Measurements from ENCODE around the gene RAPGEF2. TPM values are rescaled to one million over a fixed set of nuclear protein-coding genes. Genes with fewer than 3 reads are reported as not detected.
"Not testable (repeated sequence)": the region's sequence is repeated elsewhere in the genome, so short reads cannot be mapped to it uniquely, and the experiment has no call there.

The RAPGEF2 gene
- total and polyA plus RNA-seq, 4 donors, result 9.4 to 51.3 (median 31.9) TPM

- 71 to 74% methylated on average over 4 of the region's 4 CpGs for WGBS, 2 donors
- intact Hi-C loops (cut with DNase I), result no loop called here
- H3K9me3 ChIP-seq (ENCODE audit: control insufficient read depth, low read length), result no peaks in the 10 kb centered on the region
- H3K4me3 ChIP-seq (ENCODE audit: low read length in 2 of 2), result no peak overlapping the region
- H3K36me3 ChIP-seq (ENCODE audit: control insufficient read depth in 1 of 2, insufficient read depth in 2 of 2, low read length in 1 of 2), result no peaks in the 10 kb centered on the region
- DNase-seq, result no peak
- H3K4me1 ChIP-seq (ENCODE audit: control insufficient read depth in 1 of 2, insufficient read depth in 2 of 2, low read length in 2 of 2), result no peaks in the 10 kb centered on the region
- H3K27ac ChIP-seq (ENCODE audit: low read depth in 1 of 2, low read length in 2 of 2), result no peak overlapping the region
- no peaks in the 10 kb centered on the region for H3K27me3 ChIP-seq (ENCODE audit: control insufficient read depth in 1 of 2, insufficient read depth in 2 of 2, low read length in 1 of 2)
- no peak for ATAC-seq (ENCODE audit: low FRiP score)
Measured at GRCh38 chr4:159308566-159309340, 205.9 kb downstream of the RAPGEF2 start.

DNA sequence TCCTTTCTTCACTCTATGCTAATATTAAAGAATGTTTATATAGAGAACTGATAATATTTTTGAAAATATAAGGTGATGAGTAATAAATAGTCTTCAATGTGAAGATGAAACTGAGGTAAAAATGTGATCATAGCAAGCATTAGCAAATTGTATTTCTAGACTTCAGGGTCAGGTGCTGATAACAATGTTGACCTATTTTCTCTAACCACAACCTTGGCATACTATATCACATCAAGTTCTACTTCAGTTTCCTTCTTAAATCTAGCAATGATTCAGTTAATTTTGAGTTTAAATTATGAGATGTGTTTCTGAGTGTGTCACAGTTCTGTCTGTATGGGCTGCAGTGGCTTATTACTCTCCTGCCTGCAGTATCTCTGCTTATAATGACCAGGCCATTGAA is 209.4 kb downstream of the RAPGEF2 start:
- Histone ChIP-seq H3K27ac (ENCODE audit: low read depth in 1 of 2, low read length in 2 of 2) (no peak overlapping the region), H3K36me3 (ENCODE audit: control insufficient read depth in 1 of 2, insufficient read depth in 2 of 2, low read length in 1 of 2) (no peaks in the 10 kb centered on the region), H3K4me3 (ENCODE audit: low read length in 2 of 2) (no peak overlapping the region), H3K27me3 (ENCODE audit: control insufficient read depth in 1 of 2, insufficient read depth in 2 of 2, low read length in 1 of 2) (no peaks in the 10 kb centered on the region), H3K4me1 (ENCODE audit: control insufficient read depth in 1 of 2, insufficient read depth in 2 of 2, low read length in 2 of 2) (no peaks in the 10 kb centered on the region), H3K9me3 (ENCODE audit: control insufficient read depth, low read length) (no peaks in the 10 kb centered on the region)
- intact Hi-C loops (cut with DNase I), result no loop called here
- DNase-seq, result no peak
- ATAC-seq (ENCODE audit: low FRiP score), result no peak

DNA sequence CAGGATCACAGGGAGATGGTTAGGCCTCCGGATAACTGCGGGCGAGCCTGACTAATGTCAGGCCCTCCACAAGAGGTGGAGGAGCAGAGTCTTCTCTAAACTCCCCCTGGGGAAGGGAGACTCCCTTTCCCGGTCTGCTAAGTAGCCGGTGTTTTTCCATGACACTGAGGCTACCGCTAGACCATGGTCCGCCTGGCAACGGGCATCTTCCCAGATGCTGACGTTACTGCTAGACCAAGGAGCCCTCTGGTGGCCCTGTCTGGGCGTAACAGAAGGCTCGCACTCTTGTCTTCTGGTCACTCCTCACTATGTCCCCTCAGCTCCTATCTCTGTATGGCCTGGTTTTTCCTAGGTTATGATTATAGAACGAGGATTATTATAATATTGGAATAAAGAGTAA is 213.0 kb downstream of the RAPGEF2 start:
- H3K27me3 ChIP-seq (ENCODE audit: control insufficient read depth in 1 of 2, insufficient read depth in 2 of 2, low read length in 1 of 2); intact Hi-C loops (cut with DNase I); H3K4me1 ChIP-seq (ENCODE audit: control insufficient read depth in 1 of 2, insufficient read depth in 2 of 2, low read length in 2 of 2); H3K27ac ChIP-seq (ENCODE audit: low read depth in 1 of 2, low read length in 2 of 2); H3K9me3 ChIP-seq (ENCODE audit: control insufficient read depth, low read length); ATAC-seq (ENCODE audit: low FRiP score); H3K36me3 ChIP-seq (ENCODE audit: control insufficient read depth in 1 of 2, insufficient read depth in 2 of 2, low read length in 1 of 2); H3K4me3 ChIP-seq (ENCODE audit: low read length in 2 of 2): not testable (repeated sequence)
- peak in 1 of 2 donors; percentile 51 for DNase-seq
- WGBS, 2 donors, result 86 to 91% methylated on average over 12 of the region's 12 CpGs

GRCh38 chr4:159317203-159317602 is 214.3 kb downstream of the RAPGEF2 start:
- H3K4me3 ChIP-seq (ENCODE audit: low read length in 2 of 2), result no peak overlapping the region
- intact Hi-C loops (cut with DNase I), result no loop called here
- H3K4me1 ChIP-seq (ENCODE audit: control insufficient read depth in 1 of 2, insufficient read depth in 2 of 2, low read length in 2 of 2), result no peaks in the 10 kb centered on the region
- H3K27me3 ChIP-seq (ENCODE audit: control insufficient read depth in 1 of 2, insufficient read depth in 2 of 2, low read length in 1 of 2), result no peaks in the 10 kb centered on the region
- DNase-seq (no peak), ATAC-seq (ENCODE audit: low FRiP score) (no peak)
- no peak overlapping the region for H3K27ac ChIP-seq (ENCODE audit: low read depth in 1 of 2, low read length in 2 of 2)
- H3K36me3 ChIP-seq (ENCODE audit: control insufficient read depth in 1 of 2, insufficient read depth in 2 of 2, low read length in 1 of 2), result no peaks in the 10 kb centered on the region
- 90 to 92% methylated on average over 5 of the region's 5 CpGs for WGBS, 2 donors
- H3K9me3 ChIP-seq (ENCODE audit: control insufficient read depth, low read length), result no peaks in the 10 kb centered on the region

DNA sequence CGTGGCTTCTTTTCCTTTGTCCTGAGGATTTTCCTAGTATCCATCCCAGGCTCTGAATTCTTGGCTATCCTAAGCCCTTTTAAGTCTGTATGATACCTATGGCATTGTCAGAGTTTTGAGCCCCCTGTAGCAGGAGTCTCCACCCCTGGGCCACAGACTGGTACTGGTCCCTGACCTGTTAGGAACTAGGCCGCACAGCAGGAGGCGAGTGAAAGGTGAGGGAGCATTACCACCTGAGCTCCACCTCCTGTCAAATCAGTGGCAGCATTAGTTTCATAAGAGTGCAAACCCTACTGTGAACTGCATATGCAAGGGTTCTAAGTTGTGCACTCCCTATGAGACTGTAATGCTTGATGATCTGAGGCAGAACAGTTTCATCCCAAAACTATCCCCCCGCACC is 216.1 kb downstream of the RAPGEF2 start:
- Histone ChIP-seq H3K4me1 (ENCODE audit: control insufficient read depth in 1 of 2, insufficient read depth in 2 of 2, low read length in 2 of 2) (no peaks in the 10 kb centered on the region), H3K27ac (ENCODE audit: low read depth in 1 of 2, low read length in 2 of 2) (no peak overlapping the region), H3K4me3 (ENCODE audit: low read length in 2 of 2) (no peak overlapping the region), H3K9me3 (ENCODE audit: control insufficient read depth, low read length) (no peaks in the 10 kb centered on the region), H3K27me3 (ENCODE audit: control insufficient read depth in 1 of 2, insufficient read depth in 2 of 2, low read length in 1 of 2) (no peaks in the 10 kb centered on the region), H3K36me3 (ENCODE audit: control insufficient read depth in 1 of 2, insufficient read depth in 2 of 2, low read length in 1 of 2) (peaks cover 2 to 3% of the 10 kb centered on the region in 2 donors)
- intact Hi-C loops (cut with DNase I), result no loop called here
- WGBS, 2 donors, result 97 to 98% methylated on average over 4 of the region's 4 CpGs
- ATAC-seq (ENCODE audit: low FRiP score) (no peak), DNase-seq (no peak)

- Histone ChIP-seq H3K9me3 (ENCODE audit: control insufficient read depth, low read length) (no peaks in the 10 kb centered on the region), H3K4me1 (ENCODE audit: control insufficient read depth in 1 of 2, insufficient read depth in 2 of 2, low read length in 2 of 2) (no peaks in the 10 kb centered on the region), H3K27me3 (ENCODE audit: control insufficient read depth in 1 of 2, insufficient read depth in 2 of 2, low read length in 1 of 2) (no peaks in the 10 kb centered on the region), H3K4me3 (ENCODE audit: low read length in 2 of 2) (no peak overlapping the region), H3K27ac (ENCODE audit: low read depth in 1 of 2, low read length in 2 of 2) (no peak overlapping the region), H3K36me3 (ENCODE audit: control insufficient read depth in 1 of 2, insufficient read depth in 2 of 2, low read length in 1 of 2) (peaks cover 2 to 3% of the 10 kb centered on the region in 2 donors)
- ATAC-seq (ENCODE audit: low FRiP score) (no peak), DNase-seq (no peak)
- intact Hi-C loops (cut with DNase I), result no loop called here
Measured at GRCh38 chr4:159326480-159326879, 223.6 kb downstream of the RAPGEF2 start.

DNA sequence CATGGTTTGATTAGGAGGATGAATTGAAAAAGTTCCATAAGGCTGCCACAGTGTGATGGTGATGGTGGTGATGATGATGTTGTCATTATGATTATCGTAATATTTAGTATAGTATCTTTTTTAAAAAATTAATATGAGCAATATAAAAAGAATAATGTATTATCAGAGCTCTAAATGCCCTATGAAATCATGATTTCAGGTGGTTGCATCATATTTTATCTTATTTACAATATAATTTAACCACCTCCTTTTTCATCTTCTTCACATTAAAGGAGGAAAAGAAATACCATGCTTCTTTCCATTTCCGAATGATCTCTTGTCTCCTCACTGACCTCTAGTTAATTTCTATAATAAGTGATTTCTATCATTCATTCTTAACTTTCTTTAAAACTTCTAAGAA is 225.9 kb downstream of the RAPGEF2 start:
- intact Hi-C loops (cut with DNase I), result no loop called here
- ATAC-seq (ENCODE audit: low FRiP score) (no peak), DNase-seq (no peak)
- Histone ChIP-seq H3K27ac (ENCODE audit: low read depth in 1 of 2, low read length in 2 of 2) (no peak overlapping the region), H3K36me3 (ENCODE audit: control insufficient read depth in 1 of 2, insufficient read depth in 2 of 2, low read length in 1 of 2) (no peaks in the 10 kb centered on the region), H3K9me3 (ENCODE audit: control insufficient read depth, low read length) (no peaks in the 10 kb centered on the region), H3K4me1 (ENCODE audit: control insufficient read depth in 1 of 2, insufficient read depth in 2 of 2, low read length in 2 of 2) (no peaks in the 10 kb centered on the region), H3K27me3 (ENCODE audit: control insufficient read depth in 1 of 2, insufficient read depth in 2 of 2, low read length in 1 of 2) (no peaks in the 10 kb centered on the region), H3K4me3 (ENCODE audit: low read length in 2 of 2) (no peak overlapping the region)
- 95 to 97% methylated on average over 2 of the region's 2 CpGs for WGBS, 2 donors

GRCh38 chr4:159334461-159334860 is 231.6 kb downstream of the RAPGEF2 start:
- WGBS, 2 donors, result 35 to 50% methylated on average over 1 of the region's 1 CpG
- Histone ChIP-seq H3K27me3 (ENCODE audit: control insufficient read depth in 1 of 2, insufficient read depth in 2 of 2, low read length in 1 of 2) (no peaks in the 10 kb centered on the region), H3K4me3 (ENCODE audit: low read length in 2 of 2) (no peak overlapping the region), H3K36me3 (ENCODE audit: control insufficient read depth in 1 of 2, insufficient read depth in 2 of 2, low read length in 1 of 2) (peaks cover 1 to 2% of the 10 kb centered on the region in 2 donors), H3K27ac (ENCODE audit: low read depth in 1 of 2, low read length in 2 of 2) (no peak overlapping the region), H3K9me3 (ENCODE audit: control insufficient read depth, low read length) (no peaks in the 10 kb centered on the region), H3K4me1 (ENCODE audit: control insufficient read depth in 1 of 2, insufficient read depth in 2 of 2, low read length in 2 of 2) (peaks cover 0 to 4% of the 10 kb centered on the region in 2 donors)
- intact Hi-C loops (cut with DNase I), result no loop called here
- DNase-seq, result no peak
- ATAC-seq (ENCODE audit: low FRiP score), result peak; percentile 62

- Histone ChIP-seq H3K4me3 (ENCODE audit: low read length in 2 of 2) (no peak overlapping the region), H3K4me1 (ENCODE audit: control insufficient read depth in 1 of 2, insufficient read depth in 2 of 2, low read length in 2 of 2) (peaks cover 0 to 4% of the 10 kb centered on the region in 2 donors), H3K9me3 (ENCODE audit: control insufficient read depth, low read length) (no peaks in the 10 kb centered on the region), H3K27ac (ENCODE audit: low read depth in 1 of 2, low read length in 2 of 2) (no peak overlapping the region), H3K27me3 (ENCODE audit: control insufficient read depth in 1 of 2, insufficient read depth in 2 of 2, low read length in 1 of 2) (no peaks in the 10 kb centered on the region), H3K36me3 (ENCODE audit: control insufficient read depth in 1 of 2, insufficient read depth in 2 of 2, low read length in 1 of 2) (peaks cover 4 to 5% of the 10 kb centered on the region in 2 donors)
- ATAC-seq (ENCODE audit: low FRiP score) (no peak), DNase-seq (no peak)
- WGBS, 2 donors, result 17 to 24% methylated on average over 2 of the region's 2 CpGs
- intact Hi-C loops (cut with DNase I), result no loop called here
Measured at GRCh38 chr4:159337041-159337440, 234.2 kb downstream of the RAPGEF2 start.
